Measurements from ENCODE around the gene GRIN2C.

GRIN2C gene

DNA sequence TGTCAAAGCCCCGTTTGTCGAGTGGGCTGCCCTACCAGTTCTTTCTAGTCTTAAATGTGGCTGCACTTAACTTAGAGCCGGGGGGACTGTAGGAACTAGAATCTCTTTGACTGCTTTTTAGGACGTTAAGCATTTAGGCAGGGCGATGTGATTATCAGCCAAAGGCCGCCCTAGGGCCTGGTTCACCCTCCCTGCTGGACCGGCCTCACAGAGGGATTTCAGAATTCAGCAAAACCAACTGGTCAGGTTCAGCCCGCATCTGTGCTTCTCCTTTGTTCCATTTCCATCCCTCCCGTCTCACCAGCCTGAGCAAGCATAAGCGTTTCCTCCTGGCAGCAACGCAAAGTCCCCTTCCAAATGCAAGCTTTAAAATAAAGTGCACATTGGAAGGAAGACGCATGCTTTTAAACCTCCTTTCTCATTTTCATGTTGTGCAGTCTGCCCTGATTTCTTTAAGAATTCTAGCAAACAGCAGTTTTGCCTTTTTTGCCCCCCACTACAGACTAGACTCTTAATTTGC lies 67.0 kb downstream of the GRIN2C start:
- no peak for DNase-seq (ENCODE audit: extremely low read depth, low read depth)
- TF ChIP-seq, protein P1, sequence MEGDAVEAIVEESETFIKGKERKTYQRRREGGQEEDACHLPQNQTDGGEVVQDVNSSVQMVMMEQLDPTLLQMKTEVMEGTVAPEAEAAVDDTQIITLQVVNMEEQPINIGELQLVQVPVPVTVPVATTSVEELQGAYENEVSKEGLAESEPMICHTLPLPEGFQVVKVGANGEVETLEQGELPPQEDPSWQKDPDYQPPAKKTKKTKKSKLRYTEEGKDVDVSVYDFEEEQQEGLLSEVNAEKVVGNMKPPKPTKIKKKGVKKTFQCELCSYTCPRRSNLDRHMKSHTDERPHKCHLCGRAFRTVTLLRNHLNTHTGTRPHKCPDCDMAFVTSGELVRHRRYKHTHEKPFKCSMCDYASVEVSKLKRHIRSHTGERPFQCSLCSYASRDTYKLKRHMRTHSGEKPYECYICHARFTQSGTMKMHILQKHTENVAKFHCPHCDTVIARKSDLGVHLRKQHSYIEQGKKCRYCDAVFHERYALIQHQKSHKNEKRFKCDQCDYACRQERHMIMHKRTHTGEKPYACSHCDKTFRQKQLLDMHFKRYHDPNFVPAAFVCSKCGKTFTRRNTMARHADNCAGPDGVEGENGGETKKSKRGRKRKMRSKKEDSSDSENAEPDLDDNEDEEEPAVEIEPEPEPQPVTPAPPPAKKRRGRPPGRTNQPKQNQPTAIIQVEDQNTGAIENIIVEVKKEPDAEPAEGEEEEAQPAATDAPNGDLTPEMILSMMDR (IDR thresholded peaks at IDR 0.05; ENCODE audit: low read depth, low read length), result no peak
